Measurements from ENCODE around the gene PTRHD1. TPM values are rescaled to one million over a fixed set of nuclear protein-coding genes. Genes with fewer than 3 reads are reported as not detected.

Gene PTRHD1
- polyA plus RNA-seq, 1 of the 3 experiments (the other 2 are of a cell fraction) = 74.4 TPM

DNA sequence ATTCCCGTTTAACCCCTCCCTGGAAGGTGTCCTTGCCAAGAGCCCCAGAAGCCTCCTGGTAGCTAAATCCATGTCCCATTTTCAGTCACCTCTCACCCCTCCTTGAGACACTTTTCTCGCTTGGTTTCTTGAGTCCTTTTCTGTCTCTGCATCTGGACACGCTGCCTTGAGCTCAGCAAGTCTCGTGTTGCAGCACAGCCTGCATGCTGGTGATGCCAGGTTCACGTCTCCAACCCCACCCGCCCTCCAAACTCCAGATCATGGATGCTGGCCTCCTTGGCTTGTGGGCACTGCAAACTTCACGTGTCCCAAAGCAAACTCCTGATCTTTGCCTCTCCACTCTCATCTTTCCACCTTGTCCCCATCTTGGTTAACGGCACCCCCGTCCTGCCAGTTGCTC, 39.3 kb upstream of the PTRHD1 start (continued):
- TF ChIP-seq, protein P1, sequence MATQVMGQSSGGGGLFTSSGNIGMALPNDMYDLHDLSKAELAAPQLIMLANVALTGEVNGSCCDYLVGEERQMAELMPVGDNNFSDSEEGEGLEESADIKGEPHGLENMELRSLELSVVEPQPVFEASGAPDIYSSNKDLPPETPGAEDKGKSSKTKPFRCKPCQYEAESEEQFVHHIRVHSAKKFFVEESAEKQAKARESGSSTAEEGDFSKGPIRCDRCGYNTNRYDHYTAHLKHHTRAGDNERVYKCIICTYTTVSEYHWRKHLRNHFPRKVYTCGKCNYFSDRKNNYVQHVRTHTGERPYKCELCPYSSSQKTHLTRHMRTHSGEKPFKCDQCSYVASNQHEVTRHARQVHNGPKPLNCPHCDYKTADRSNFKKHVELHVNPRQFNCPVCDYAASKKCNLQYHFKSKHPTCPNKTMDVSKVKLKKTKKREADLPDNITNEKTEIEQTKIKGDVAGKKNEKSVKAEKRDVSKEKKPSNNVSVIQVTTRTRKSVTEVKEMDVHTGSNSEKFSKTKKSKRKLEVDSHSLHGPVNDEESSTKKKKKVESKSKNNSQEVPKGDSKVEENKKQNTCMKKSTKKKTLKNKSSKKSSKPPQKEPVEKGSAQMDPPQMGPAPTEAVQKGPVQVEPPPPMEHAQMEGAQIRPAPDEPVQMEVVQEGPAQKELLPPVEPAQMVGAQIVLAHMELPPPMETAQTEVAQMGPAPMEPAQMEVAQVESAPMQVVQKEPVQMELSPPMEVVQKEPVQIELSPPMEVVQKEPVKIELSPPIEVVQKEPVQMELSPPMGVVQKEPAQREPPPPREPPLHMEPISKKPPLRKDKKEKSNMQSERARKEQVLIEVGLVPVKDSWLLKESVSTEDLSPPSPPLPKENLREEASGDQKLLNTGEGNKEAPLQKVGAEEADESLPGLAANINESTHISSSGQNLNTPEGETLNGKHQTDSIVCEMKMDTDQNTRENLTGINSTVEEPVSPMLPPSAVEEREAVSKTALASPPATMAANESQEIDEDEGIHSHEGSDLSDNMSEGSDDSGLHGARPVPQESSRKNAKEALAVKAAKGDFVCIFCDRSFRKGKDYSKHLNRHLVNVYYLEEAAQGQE (IDR thresholded peaks at IDR 0.05; ENCODE audit: low read depth, low read length) = no peak

DNA sequence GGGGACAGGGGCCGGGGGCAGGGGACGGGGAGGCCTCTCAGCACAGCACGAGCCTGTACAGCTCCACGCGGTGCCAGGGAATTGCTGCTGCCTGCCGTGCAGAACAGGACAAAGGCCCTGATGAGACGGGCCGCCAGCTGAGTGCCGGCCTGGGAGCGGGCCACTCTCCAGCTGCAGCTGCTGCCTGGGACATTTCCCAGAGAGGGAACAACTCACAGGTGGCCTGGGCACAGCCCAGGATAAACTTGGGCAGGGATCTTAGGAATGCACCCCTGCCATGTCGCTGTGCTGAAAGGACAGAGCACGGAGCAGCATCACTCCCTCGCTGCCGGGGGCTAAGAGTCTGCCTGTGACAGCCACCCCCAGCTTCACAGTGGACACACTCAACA, 38.9 kb upstream of the PTRHD1 start:
- TF ChIP-seq NRF1 (IDR thresholded peaks at IDR 0.05; ENCODE audit: low read depth, low read length) (no peak), MEF2A (IDR thresholded peaks at IDR 0.05; ENCODE audit: borderline replicate concordance, low read depth) (no peak), JUND (IDR thresholded peaks at IDR 0.05) (no peak), FOXJ3 (CRISPR knock-in tag; IDR thresholded peaks at IDR 0.05) (no peak), CHD2 (IDR thresholded peaks at IDR 0.05; ENCODE audit: low read length, partially characterized antibody) (no peak), ELF1 (IDR thresholded peaks at IDR 0.05) (no peak), SMC3 (IDR thresholded peaks at IDR 0.05; ENCODE audit: low read depth, low read length) (no peak), TCF12 (IDR thresholded peaks at IDR 0.05) (no peak), POLR2AphosphoS5 (IDR thresholded peaks at IDR 0.05; ENCODE audit: low read depth, low read length) (no peak)
- TF ChIP-seq, protein P1 (IDR thresholded peaks at IDR 0.05; ENCODE audit: low read depth, low read length) = no peak
- TF ChIP-seq, protein P2, sequence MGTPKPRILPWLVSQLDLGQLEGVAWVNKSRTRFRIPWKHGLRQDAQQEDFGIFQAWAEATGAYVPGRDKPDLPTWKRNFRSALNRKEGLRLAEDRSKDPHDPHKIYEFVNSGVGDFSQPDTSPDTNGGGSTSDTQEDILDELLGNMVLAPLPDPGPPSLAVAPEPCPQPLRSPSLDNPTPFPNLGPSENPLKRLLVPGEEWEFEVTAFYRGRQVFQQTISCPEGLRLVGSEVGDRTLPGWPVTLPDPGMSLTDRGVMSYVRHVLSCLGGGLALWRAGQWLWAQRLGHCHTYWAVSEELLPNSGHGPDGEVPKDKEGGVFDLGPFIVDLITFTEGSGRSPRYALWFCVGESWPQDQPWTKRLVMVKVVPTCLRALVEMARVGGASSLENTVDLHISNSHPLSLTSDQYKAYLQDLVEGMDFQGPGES (IDR thresholded peaks at IDR 0.05; ENCODE audit: low read depth, low read length) = no peak
- TF ChIP-seq, protein P3, sequence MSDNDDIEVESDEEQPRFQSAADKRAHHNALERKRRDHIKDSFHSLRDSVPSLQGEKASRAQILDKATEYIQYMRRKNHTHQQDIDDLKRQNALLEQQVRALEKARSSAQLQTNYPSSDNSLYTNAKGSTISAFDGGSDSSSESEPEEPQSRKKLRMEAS (IDR thresholded peaks at IDR 0.05; ENCODE audit: low read depth) = no peak
- TF ChIP-seq, protein P4, sequence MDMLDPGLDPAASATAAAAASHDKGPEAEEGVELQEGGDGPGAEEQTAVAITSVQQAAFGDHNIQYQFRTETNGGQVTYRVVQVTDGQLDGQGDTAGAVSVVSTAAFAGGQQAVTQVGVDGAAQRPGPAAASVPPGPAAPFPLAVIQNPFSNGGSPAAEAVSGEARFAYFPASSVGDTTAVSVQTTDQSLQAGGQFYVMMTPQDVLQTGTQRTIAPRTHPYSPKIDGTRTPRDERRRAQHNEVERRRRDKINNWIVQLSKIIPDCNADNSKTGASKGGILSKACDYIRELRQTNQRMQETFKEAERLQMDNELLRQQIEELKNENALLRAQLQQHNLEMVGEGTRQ (IDR thresholded peaks at IDR 0.05; ENCODE audit: borderline replicate concordance, low read depth, low read length) = no peak
- no peaks in the 10 kb centered on the region for H3K27me3 ChIP-seq (ENCODE audit: insufficient read depth)
- H3K9ac ChIP-seq = no peak overlapping the region
- H3K4me1 ChIP-seq (ENCODE audit: control insufficient read depth in 1 of 2, insufficient read depth in 2 of 2, low read depth in 1 of 2, low read length in 1 of 2) = peaks cover 0 to 10% of the 10 kb centered on the region in 2 experiments; a peak in 1 of 4 replicates
- no peaks in the 10 kb centered on the region for H4K20me1 ChIP-seq (ENCODE audit: insufficient read depth)
- no peak overlapping the region for H2AFZ ChIP-seq (ENCODE audit: low read depth)
- no peak overlapping the region for H3K4me3 ChIP-seq (ENCODE audit: low read depth in 2 of 2, low read length in 1 of 2)
- ChIA-PET POLR2A (no interaction called here), CTCF (interaction anchor here (1.4 to 16.7 kb wide), 2 partner anchors 410 to 423 kb away, joined by 3 to 269 read pairs; no protein-coding TSS in a partner anchor)
- H3K27ac ChIP-seq (ENCODE audit: low read depth in 2 of 2, low read length in 1 of 2) = no peak overlapping the region
- no peaks in the 10 kb centered on the region for H3K9me3 ChIP-seq
- no peak overlapping the region for H3K4me2 ChIP-seq
- peaks cover 0 to 2% of the 10 kb centered on the region in 2 experiments for H3K36me3 ChIP-seq (replicated peaks in 1 of 2; ENCODE audit: control insufficient read depth in 1 of 2, insufficient read depth in 2 of 2, low read length in 1 of 2)
- peaks cover 4% of the 10 kb centered on the region for H3F3A ChIP-seq (replicated peaks; ENCODE audit: insufficient read depth)
- no peak for DNase-seq
- no peaks in the 10 kb centered on the region for H3K79me2 ChIP-seq (ENCODE audit: insufficient read depth)
- 93% methylated on average over 6 of the region's 14 CpGs for WGBS (ENCODE audit: low lambda C conversion rate)
- H3K9me2 ChIP-seq = no peaks in the 10 kb centered on the region
